Transverse colon (tissue), 4 donors: ENCODE results near the gene MKLN1.

Experiments
- CTCF ChIP-seq, 5 experiments: fragments of 200-600 bp in 3 of 5; fragments of 450-650 bp in 2 of 5; sonication (generic) in 3 of 5; IDR thresholded peaks; 1 replicate in 2 of 5; 2 replicates in 3 of 5; pipeline ENCODE4 v1.5.1; 2016 to 2017; ENCODE audit warnings: antibody characterized with exemption in 5 of 5, inconsistent platforms in 3 of 5, mild to moderate bottlenecking in 2 of 5, moderate library complexity in 1 of 5
- POLR2A ChIP-seq: fragments of 450-650 bp; IDR thresholded peaks from one replicate; pipeline ENCODE4 v1.6.1; 2016; ENCODE audit warnings: antibody characterized with exemption, mild to moderate bottlenecking, moderate library complexity
- POLR2AphosphoS5 ChIP-seq, 3 donors: sonication (generic); formaldehyde crosslinking; IDR thresholded peaks; one replicate each; pipeline ENCODE4 v1.6.1; 2016; ENCODE audit warnings: antibody characterized with exemption in 3 of 3

DNA sequence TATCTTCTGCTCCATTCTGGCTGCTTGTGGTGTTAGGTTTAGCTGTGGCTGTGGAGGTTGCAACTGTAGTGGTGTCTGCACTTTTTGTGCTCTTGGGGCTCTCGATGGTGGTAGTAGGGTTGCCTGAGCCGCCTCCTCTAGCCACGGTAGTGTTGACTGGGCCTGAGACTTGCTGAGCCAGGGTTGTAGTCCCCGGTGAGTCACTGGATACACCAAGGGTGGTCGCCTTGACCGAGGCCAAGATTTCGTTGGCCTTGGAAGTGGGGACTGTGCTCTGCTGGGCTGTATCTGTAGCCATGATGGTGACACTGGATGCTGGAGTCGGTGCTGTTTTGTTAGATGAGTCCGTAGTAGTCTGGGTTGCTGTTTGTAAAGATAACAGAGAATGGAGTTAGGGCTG lies 183.4 kb downstream of the MKLN1 start:
- TF ChIP-seq POLR2AphosphoS5 (IDR thresholded peaks at IDR 0.05) (no peak), CTCF (IDR thresholded peaks at IDR 0.05) (no peak), POLR2A (no peak)
